HCT116 (cell line): ENCODE measurements around the gene COL19A1.

Experiments
- CBX3 ChIP-seq: IDR thresholded peaks from 2 replicates; pipeline ENCODE4 v1.6.1; 2012; ENCODE audit warnings: low read depth
- EGR1 ChIP-seq: IDR thresholded peaks from 2 replicates; pipeline ENCODE4 v1.6.1; 2012; ENCODE audit warnings: low read depth
- EZH2 ChIP-seq: fragments of 200-600 bp; sonication (generic); IDR thresholded peaks from 2 replicates; pipeline ENCODE4 v1.6.1; 2017; ENCODE audit warnings: antibody characterized with exemption, mixed run types
- EZH2phosphoT487 ChIP-seq: fragments of 200-600 bp; IDR thresholded peaks from 2 replicates; pipeline ENCODE4 v1.6.1; 2018; ENCODE audit warnings: antibody characterized with exemption, borderline replicate concordance
- FOSL1 ChIP-seq: IDR thresholded peaks from 2 replicates; pipeline ENCODE4 v1.6.1; 2012; ENCODE audit warnings: low read depth
- POLR2A ChIP-seq: IDR thresholded peaks from 2 replicates; pipeline ENCODE4 v1.7.0; 2011; ENCODE audit warnings: borderline replicate concordance; ENCODE audit not compliant: insufficient read depth, insufficient read length; ENCODE audit errors: extremely low read depth
- POLR2AphosphoS5 ChIP-seq: IDR thresholded peaks from 2 replicates; pipeline ENCODE4 v1.6.1; 2011; ENCODE audit warnings: mild to moderate bottlenecking, low read depth, low read length, moderate library complexity
- RAD21 ChIP-seq: IDR thresholded peaks from 2 replicates; pipeline ENCODE4 v1.6.1; 2012; ENCODE audit warnings: low read depth, mild to moderate bottlenecking
- YY1 ChIP-seq: IDR thresholded peaks from 2 replicates; pipeline ENCODE4 v1.6.1; 2011; ENCODE audit warnings: low read length, low read depth, moderate library complexity, mild to moderate bottlenecking; ENCODE audit not compliant: insufficient replicate concordance; ENCODE audit errors: extremely low read depth
- ZFX ChIP-seq: fragments of 450-650 bp; IDR thresholded peaks from 2 replicates; pipeline ENCODE4 v1.6.1; 2017
- ZNF274 ChIP-seq: fragments of 200-500 bp; sonication (Bioruptor generic); IDR thresholded peaks from 2 replicates; pipeline ENCODE4 v1.6.1; 2014; ENCODE audit warnings: mild to moderate bottlenecking, low read depth, low read length, inconsistent platforms
- TF ChIP-seq, protein P1 (sequence below), 3 experiments: fragments of 200-600 bp in 1 of 3; sonication (generic) in 1 of 3; IDR thresholded peaks in 2 of 3; conservative IDR thresholded peaks in 1 of 3; 2 replicates each; pipeline ENCODE4 v1.5.1; 2012 to 2017; ENCODE audit warnings: low read depth in 2 of 3, low read length in 2 of 3, antibody characterized with exemption in 1 of 3, borderline replicate concordance in 1 of 3, control low read depth in 1 of 3, mild to moderate bottlenecking in 1 of 3, mixed read lengths in 1 of 3, mixed run types in 1 of 3, moderate library complexity in 1 of 3; ENCODE audit not compliant: insufficient read depth in 1 of 3
- TF ChIP-seq, protein P2 (sequence below): IDR thresholded peaks from 2 replicates; pipeline ENCODE4 v1.6.1; 2012
- TF ChIP-seq, protein P3 (sequence below): IDR thresholded peaks from 2 replicates; pipeline ENCODE4 v1.6.1; 2012; ENCODE audit warnings: low read depth

DNA sequence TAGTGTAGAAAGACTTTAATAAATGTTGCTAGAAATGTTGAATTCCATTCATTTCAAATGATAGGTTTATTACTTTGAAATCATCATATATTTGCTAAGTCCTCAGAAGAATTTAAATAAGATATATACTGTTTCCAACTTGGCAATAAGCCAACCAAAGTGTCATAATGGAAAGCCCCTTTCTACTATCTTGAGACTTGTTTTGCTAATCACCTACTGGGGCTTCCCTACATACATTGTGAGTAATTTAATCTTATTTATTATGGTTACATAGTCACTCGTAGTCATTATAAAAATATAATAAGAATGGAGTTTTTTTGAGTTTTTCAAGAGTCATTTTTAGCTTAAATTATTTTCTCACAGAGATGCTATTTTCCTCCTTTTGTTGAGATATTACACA, 20.7 kb downstream of the COL19A1 start:
- no peak for TF ChIP-seq POLR2AphosphoS5
- TF ChIP-seq, protein P1, sequence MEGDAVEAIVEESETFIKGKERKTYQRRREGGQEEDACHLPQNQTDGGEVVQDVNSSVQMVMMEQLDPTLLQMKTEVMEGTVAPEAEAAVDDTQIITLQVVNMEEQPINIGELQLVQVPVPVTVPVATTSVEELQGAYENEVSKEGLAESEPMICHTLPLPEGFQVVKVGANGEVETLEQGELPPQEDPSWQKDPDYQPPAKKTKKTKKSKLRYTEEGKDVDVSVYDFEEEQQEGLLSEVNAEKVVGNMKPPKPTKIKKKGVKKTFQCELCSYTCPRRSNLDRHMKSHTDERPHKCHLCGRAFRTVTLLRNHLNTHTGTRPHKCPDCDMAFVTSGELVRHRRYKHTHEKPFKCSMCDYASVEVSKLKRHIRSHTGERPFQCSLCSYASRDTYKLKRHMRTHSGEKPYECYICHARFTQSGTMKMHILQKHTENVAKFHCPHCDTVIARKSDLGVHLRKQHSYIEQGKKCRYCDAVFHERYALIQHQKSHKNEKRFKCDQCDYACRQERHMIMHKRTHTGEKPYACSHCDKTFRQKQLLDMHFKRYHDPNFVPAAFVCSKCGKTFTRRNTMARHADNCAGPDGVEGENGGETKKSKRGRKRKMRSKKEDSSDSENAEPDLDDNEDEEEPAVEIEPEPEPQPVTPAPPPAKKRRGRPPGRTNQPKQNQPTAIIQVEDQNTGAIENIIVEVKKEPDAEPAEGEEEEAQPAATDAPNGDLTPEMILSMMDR (IDR thresholded peaks at IDR 0.05 in 2 of 3, conservative IDR thresholded peaks at IDR 0.05 in 1 of 3; ENCODE audit: borderline replicate concordance in 1 of 3, insufficient read depth in 1 of 3, low read depth in 2 of 3, low read length in 2 of 3), result no peak
- no peak for TF ChIP-seq EGR1
- no peak for TF ChIP-seq POLR2A
- TF ChIP-seq, protein P2, sequence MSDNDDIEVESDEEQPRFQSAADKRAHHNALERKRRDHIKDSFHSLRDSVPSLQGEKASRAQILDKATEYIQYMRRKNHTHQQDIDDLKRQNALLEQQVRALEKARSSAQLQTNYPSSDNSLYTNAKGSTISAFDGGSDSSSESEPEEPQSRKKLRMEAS, result no peak
- TF ChIP-seq EZH2phosphoT487, result no peak
- TF ChIP-seq, protein P3, sequence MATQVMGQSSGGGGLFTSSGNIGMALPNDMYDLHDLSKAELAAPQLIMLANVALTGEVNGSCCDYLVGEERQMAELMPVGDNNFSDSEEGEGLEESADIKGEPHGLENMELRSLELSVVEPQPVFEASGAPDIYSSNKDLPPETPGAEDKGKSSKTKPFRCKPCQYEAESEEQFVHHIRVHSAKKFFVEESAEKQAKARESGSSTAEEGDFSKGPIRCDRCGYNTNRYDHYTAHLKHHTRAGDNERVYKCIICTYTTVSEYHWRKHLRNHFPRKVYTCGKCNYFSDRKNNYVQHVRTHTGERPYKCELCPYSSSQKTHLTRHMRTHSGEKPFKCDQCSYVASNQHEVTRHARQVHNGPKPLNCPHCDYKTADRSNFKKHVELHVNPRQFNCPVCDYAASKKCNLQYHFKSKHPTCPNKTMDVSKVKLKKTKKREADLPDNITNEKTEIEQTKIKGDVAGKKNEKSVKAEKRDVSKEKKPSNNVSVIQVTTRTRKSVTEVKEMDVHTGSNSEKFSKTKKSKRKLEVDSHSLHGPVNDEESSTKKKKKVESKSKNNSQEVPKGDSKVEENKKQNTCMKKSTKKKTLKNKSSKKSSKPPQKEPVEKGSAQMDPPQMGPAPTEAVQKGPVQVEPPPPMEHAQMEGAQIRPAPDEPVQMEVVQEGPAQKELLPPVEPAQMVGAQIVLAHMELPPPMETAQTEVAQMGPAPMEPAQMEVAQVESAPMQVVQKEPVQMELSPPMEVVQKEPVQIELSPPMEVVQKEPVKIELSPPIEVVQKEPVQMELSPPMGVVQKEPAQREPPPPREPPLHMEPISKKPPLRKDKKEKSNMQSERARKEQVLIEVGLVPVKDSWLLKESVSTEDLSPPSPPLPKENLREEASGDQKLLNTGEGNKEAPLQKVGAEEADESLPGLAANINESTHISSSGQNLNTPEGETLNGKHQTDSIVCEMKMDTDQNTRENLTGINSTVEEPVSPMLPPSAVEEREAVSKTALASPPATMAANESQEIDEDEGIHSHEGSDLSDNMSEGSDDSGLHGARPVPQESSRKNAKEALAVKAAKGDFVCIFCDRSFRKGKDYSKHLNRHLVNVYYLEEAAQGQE, result no peak
- TF ChIP-seq RAD21, result no peak
- TF ChIP-seq ZFX, result no peak
- no peak for TF ChIP-seq ZNF274
- no peak for TF ChIP-seq CBX3
- TF ChIP-seq EZH2, result no peak
- TF ChIP-seq YY1, result no peak
- no peak for TF ChIP-seq FOSL1
